ENCODE results near the gene PKNOX2. TPM values are rescaled to one million over a fixed set of nuclear protein-coding genes. Genes with fewer than 3 reads are reported as not detected.

The PKNOX2 gene
- total RNA-seq, 6 experiments from 2014 or later, result 0.10 TPM; not detected in 5

GRCh38 chr11:125268611-125269010, 104.1 kb downstream of the PKNOX2 start:
- no peak for DNase-seq
- H3K27ac Mint-ChIP-seq, result peak overlapping the region; percentile 15; the same call in 1 of the 2 replicates

GRCh38 chr11:125270106-125270505, 105.6 kb downstream of the PKNOX2 start:
- H3K9me3 Mint-ChIP-seq, result no peaks in the 10 kb centered on the region
- no peak for DNase-seq
- no peak overlapping the region for H3K4me3 Mint-ChIP-seq
- TF ChIP-seq CTCF (IDR thresholded peaks at IDR 0.05), result no peak
- H3K27ac Mint-ChIP-seq, result no peak overlapping the region
- H3K4me1 Mint-ChIP-seq (ENCODE audit: low read depth), result peaks cover 20% of the 10 kb centered on the region; the same call in 1 of the 2 replicates
- H3K27me3 Mint-ChIP-seq (ENCODE audit: insufficient read depth), result peaks cover 35% of the 10 kb centered on the region
- no peaks in the 10 kb centered on the region for H3K36me3 Mint-ChIP-seq (ENCODE audit: low read depth)

More at GRCh38 chr11:125268611-125269010, 104.1 kb downstream of the PKNOX2 start:
- Mint-ChIP-seq H3K27me3 (ENCODE audit: insufficient read depth) (peaks cover 36% of the 10 kb centered on the region), H3K4me1 (ENCODE audit: low read depth) (peaks cover 23% of the 10 kb centered on the region), H3K9me3 (no peaks in the 10 kb centered on the region), H3K4me3 (no peak overlapping the region), H3K36me3 (ENCODE audit: low read depth) (no peaks in the 10 kb centered on the region)
- no peak for TF ChIP-seq CTCF (IDR thresholded peaks at IDR 0.05)

- no peak for DNase-seq
- Mint-ChIP-seq H3K27ac (no peak overlapping the region), H3K4me3 (no peak overlapping the region), H3K36me3 (ENCODE audit: low read depth) (no peaks in the 10 kb centered on the region), H3K4me1 (ENCODE audit: low read depth) (peaks cover 20% of the 10 kb centered on the region; the same call in 1 of the 2 replicates), H3K27me3 (ENCODE audit: insufficient read depth) (peaks cover 29% of the 10 kb centered on the region), H3K9me3 (no peaks in the 10 kb centered on the region)
- TF ChIP-seq CTCF (IDR thresholded peaks at IDR 0.05), result no peak
These were observed 106.2 kb downstream of the PKNOX2 start for GRCh38 chr11:125270711-125271110.

GRCh38 chr11:125271483-125272091, 107.0 kb downstream of the PKNOX2 start:
- Mint-ChIP-seq H3K27ac (no peak overlapping the region), H3K9me3 (no peaks in the 10 kb centered on the region)

GRCh38 chr11:125272092-125272491, 107.5 kb downstream of the PKNOX2 start:
- TF ChIP-seq CTCF (IDR thresholded peaks at IDR 0.05), result no peak
- Mint-ChIP-seq H3K27ac (no peak overlapping the region), H3K27me3 (ENCODE audit: insufficient read depth) (peaks cover 19% of the 10 kb centered on the region), H3K4me1 (ENCODE audit: low read depth) (peaks cover 20% of the 10 kb centered on the region; the same call in 1 of the 2 replicates), H3K4me3 (no peak overlapping the region), H3K9me3 (no peaks in the 10 kb centered on the region), H3K36me3 (ENCODE audit: low read depth) (no peaks in the 10 kb centered on the region)
- DNase-seq, result no peak

More at GRCh38 chr11:125271483-125272091, 107.0 kb downstream of the PKNOX2 start:
- H3K36me3 Mint-ChIP-seq (ENCODE audit: low read depth), result no peaks in the 10 kb centered on the region
- H3K4me1 Mint-ChIP-seq (ENCODE audit: low read depth), result peaks cover 20% of the 10 kb centered on the region; the same call in 1 of the 2 replicates
- TF ChIP-seq CTCF (IDR thresholded peaks at IDR 0.05), result no peak
- no peak overlapping the region for H3K4me3 Mint-ChIP-seq
- DNase-seq, result no peak
- H3K27me3 Mint-ChIP-seq (ENCODE audit: insufficient read depth), result peaks cover 21% of the 10 kb centered on the region

All from HFFc6 (cell line).